ENCODE data around the gene CWC25. TPM values are rescaled to one million over a fixed set of nuclear protein-coding genes. Genes with fewer than 3 reads are reported as not detected.

CWC25 gene
- 8.3 to 13.5 TPM (median 11.8 TPM) in 3 replicates for total RNA-seq
- long read RNA-seq, transcript CWC25-202 (10 exons, 3,234 nt), result major isoform, 14 of 19 reads
- long read RNA-seq, partial matches to known transcripts, result 0 of 19 reads
- long read RNA-seq, other reads (novel, unspliced or antisense), result 5 of 19 reads

GRCh38 chr17:38824899-38825761 is at the start of gene CWC25:
TSS of gene CWC25 (minus strand) at chr17:38825321. CDS start at chr17:38825183, 138 bp downstream.
- Mint-ChIP-seq H3K27me3 (ENCODE audit: low read depth) (no peaks in the 10 kb centered on the region), H3K4me1 (ENCODE audit: low read depth) (peaks cover 28% of the 10 kb centered on the region), H3K27ac (ENCODE audit: unreplicated experiment) (peak within 1 kb of the TSS; percentile 100), H3K4me3 (ENCODE audit: unreplicated experiment) (peak within 1 kb of the TSS; percentile 97), H3K9me3 (ENCODE audit: low read depth) (no peaks in the 10 kb centered on the region), H3K36me3 (ENCODE audit: low read depth) (peaks cover 9% of the 10 kb centered on the region)
- no peak for TF ChIP-seq CTCF (IDR thresholded peaks at IDR 0.05)
- DNase-seq (ENCODE audit: low spot score), result peak; percentile 97

DNA sequence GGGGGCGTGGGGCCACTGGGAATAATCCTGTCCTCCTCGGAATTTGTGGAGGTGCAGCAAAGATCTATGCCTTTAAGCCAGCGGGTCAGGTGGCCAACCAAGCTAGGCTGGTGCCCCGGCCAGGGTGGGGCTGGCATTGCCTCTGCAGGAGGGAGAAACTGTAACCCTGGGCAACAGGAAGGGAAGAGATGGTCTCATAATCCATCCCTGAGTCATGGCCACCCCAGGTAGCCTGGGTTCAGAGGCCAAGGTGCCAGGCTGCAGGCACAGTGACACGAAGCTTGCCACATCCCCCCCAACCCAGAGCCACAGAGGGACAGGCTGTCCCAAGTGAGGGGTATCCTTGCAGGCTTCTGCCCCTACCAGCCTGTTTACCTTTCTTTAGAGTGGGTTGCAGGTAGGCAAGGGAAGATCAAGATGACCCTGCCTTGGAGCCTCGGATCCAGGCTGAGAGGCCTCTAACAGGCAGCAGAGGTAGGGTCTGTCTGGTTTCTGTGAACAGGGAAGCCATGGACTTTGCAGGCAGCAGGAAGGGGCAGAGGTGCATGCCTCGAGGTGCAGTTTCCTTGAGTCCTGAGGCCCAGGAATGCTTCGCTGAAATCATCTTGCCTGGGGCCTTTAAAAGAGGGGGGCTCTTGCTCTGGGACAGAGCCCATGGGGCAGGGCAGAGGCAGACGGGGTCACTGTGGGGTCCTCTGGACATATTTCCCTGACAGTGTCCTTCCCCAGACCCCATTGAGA is 48.7 kb upstream of the CWC25 start:
- Mint-ChIP-seq H3K27ac (ENCODE audit: unreplicated experiment) (peak overlapping the region; percentile 96), H3K27me3 (ENCODE audit: low read depth) (no peaks in the 10 kb centered on the region), H3K36me3 (ENCODE audit: low read depth) (peaks cover 16% of the 10 kb centered on the region), H3K9me3 (ENCODE audit: low read depth) (no peaks in the 10 kb centered on the region), H3K4me3 (ENCODE audit: unreplicated experiment) (peak overlapping the region; percentile 97), H3K4me1 (ENCODE audit: low read depth) (peaks cover 76% of the 10 kb centered on the region)
- no peak for TF ChIP-seq CTCF (IDR thresholded peaks at IDR 0.05)
- no peak for DNase-seq (ENCODE audit: low spot score)

DNA sequence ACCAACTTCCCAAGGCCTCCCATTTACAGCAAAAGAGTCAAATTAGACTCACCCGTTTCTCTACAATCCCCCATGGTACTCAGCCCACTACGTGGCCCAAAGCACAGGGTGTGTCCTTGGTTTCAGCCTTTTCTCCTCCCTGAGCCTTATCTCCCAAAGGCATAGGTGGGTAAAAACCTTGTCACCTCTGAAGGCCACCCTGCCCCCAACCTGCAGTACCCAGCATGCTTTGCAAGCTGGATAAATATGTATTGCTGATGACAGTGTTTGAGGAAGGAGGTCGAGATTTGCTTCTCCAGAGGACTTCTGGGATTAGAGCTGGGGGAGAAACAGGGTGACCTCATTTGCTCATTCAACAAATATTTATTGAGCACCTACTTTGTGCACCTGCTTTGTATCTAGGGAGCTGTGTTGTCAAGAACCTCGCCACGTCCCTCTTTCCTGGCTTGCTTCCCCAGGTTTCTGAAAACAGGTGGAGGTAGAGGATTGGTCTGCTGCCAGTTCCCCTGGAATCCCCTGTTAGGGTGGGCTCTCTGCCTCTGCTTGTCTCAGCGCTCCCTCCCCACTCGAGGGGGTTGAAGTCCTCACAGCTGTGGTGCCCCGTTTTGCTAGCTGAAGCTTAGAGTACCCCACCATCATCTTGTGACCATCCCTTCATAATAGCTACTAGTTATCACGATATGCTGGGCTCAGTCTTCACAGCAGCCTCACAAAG is 47.7 kb upstream of the CWC25 start:
- H3K27ac Mint-ChIP-seq (ENCODE audit: unreplicated experiment), result peak overlapping the region; percentile 96
- peaks cover 76% of the 10 kb centered on the region for H3K4me1 Mint-ChIP-seq (ENCODE audit: low read depth)
- peak overlapping the region; percentile 97 for H3K4me3 Mint-ChIP-seq (ENCODE audit: unreplicated experiment)
- no peak for DNase-seq (ENCODE audit: low spot score)
- no peak for TF ChIP-seq CTCF (IDR thresholded peaks at IDR 0.05)
- H3K27me3 Mint-ChIP-seq (ENCODE audit: low read depth), result no peaks in the 10 kb centered on the region
- peaks cover 10% of the 10 kb centered on the region for H3K36me3 Mint-ChIP-seq (ENCODE audit: low read depth)
- H3K9me3 Mint-ChIP-seq (ENCODE audit: low read depth), result no peaks in the 10 kb centered on the region

DNA sequence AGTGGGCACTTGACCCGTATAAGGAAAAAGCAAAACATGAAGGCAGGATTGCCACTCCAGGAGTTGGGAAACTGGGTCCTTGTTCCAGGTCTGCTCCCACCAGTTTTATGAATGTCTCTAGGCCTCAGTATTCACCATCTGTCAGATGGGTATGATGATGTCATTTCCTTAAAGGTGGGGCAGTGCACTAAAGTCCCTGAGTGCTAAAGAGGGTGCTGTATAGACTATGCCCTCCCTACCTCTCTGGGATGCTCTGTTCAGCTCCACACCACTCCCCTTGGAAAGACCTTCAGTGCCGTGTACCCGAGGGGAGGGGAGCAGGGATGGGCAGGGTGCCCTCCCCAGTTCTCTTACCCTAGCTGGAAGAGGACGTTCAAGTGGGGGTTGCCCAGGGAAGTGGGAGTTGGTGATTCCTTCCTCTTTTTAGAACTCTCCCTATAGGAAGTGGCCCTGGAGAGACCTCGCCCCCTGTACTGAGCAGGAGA is 46.9 kb upstream of the CWC25 start:
- H3K4me3 Mint-ChIP-seq (ENCODE audit: unreplicated experiment), result peak overlapping the region; percentile 97
- H3K36me3 Mint-ChIP-seq (ENCODE audit: low read depth), result peaks cover 10% of the 10 kb centered on the region
- H3K4me1 Mint-ChIP-seq (ENCODE audit: low read depth), result peaks cover 75% of the 10 kb centered on the region
- no peaks in the 10 kb centered on the region for H3K9me3 Mint-ChIP-seq (ENCODE audit: low read depth)
- H3K27ac Mint-ChIP-seq (ENCODE audit: unreplicated experiment), result peak overlapping the region; percentile 96
- no peak for DNase-seq (ENCODE audit: low spot score)
- no peak for TF ChIP-seq CTCF (IDR thresholded peaks at IDR 0.05)
- no peaks in the 10 kb centered on the region for H3K27me3 Mint-ChIP-seq (ENCODE audit: low read depth)

Data from chondrocyte (in vitro differentiated cells).